SKM-1 (cell line): ENCODE data around the gene HS1BP3.

ENCODE experiments used
- DNase-seq: peaks from one replicate; lab custom pipeline; 2025; ENCODE audit not compliant: unreplicated experiment; lab: John Stamatoyannopoulos, UW

Gene HS1BP3

GRCh38 chr2:20620271-20620681 is 30.6 kb downstream of the HS1BP3 start:
- no peak for DNase-seq

DNA sequence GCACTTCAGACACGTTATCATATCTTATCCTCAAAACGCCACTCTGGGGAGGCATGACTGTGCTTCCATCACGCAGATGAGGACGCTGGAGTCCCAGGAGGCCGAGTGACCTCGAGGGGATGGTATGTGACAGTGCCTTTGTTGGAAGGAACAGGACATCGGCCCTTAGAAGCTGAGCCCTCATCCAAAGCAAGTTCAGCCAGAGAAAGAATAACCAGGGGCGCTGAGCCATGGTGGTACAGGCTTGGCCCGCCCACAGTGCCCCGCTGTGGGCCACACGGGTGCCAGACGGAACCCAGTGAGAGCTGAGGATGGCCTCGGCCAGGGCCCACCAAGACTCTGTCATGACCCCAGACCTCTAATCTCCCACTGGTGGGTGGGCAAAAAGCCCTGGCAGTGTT is 31.3 kb downstream of the HS1BP3 start:
- no peak for DNase-seq

DNA sequence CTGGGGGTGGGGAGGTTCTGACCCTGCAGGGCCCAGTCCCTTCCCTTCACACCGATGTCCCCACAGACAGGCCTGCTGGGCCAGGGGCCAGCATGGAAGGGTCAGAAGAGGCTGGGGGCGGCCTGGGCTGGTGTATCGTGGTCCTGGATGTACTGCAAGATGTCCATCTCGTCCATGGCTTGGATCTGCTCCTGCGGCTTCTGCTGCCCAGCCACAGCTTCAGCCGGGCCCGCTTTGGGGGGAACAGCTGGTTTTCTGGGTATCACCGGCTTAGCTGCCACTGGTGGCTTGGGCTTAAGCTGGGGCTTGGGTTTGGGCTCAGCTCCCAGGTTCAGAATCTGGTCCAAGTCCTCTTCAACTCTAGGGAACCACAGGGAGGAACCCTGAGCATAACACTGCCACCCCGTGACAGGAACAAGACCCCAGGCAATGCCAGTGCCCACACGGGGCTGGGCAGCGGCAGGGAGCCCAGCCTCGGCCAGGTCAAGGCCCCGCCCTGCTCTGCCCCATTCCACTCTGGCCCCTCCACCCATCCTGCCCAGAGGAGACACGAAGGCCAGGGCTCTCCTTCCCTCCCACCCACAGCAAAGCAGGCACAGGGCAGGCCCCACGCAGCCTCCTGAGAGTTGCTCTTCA is 31.9 kb downstream of the HS1BP3 start:
- DNase-seq, result no peak

GRCh38 chr2:20618468-20618885 is 32.4 kb downstream of the HS1BP3 start:
- DNase-seq, result no peak

DNA sequence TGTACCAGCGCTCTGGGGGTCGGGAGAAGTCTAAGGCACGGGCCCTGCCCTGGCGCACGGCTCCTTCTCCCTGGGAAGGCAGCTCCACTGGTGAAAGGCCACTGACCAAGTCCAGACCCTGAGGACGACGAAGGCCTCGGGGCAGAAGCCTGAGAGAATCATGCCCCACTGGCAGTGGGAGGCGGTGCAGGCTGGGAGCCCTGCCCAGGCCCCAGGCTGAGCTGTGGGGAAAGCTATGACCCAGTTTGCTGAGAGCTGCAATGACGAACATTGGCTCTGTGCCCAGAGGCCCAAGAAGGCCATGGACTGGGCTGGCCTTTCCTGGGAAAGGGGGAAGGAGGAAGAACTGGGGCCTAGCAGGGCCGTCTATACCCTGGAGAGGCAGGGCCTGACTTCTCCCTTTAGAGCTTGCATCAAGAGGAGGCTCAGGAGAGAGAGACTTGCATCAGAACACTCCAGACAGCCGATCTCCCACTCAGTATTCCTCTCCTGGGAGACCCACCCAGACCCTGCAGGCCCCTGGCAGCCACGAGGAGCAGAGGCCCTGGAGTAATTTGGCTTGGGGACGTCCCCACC is 32.9 kb downstream of the HS1BP3 start:
- peak; percentile 76 for DNase-seq

DNA sequence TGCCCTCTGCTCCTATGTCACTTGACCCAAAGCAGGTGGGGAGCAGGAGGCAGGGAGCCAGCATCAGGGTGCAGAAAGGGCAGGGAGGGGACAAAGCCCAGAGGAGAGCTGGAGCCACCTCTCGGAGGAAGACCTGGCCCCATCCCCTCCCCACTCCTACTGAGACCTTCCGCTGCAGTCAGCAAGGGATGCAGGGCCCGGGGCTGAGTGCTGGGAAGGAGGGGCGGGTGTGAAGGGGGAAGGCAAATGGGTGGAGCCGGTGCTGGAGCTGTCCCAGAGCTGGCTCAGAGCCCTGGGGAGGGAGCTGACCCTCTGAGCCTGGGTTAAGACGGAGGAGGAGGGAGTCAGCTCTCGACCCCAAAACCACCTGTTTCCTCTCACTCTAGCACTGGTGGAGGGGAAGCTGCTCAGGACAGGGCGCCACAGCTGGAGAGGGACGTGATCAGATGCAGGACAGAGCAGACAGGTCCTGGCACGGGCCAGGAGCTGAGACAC is 33.8 kb downstream of the HS1BP3 start:
- no peak for DNase-seq

- no peak for DNase-seq
Observed at GRCh38 chr2:20616341-20616871, 34.5 kb downstream of the HS1BP3 start.

DNA sequence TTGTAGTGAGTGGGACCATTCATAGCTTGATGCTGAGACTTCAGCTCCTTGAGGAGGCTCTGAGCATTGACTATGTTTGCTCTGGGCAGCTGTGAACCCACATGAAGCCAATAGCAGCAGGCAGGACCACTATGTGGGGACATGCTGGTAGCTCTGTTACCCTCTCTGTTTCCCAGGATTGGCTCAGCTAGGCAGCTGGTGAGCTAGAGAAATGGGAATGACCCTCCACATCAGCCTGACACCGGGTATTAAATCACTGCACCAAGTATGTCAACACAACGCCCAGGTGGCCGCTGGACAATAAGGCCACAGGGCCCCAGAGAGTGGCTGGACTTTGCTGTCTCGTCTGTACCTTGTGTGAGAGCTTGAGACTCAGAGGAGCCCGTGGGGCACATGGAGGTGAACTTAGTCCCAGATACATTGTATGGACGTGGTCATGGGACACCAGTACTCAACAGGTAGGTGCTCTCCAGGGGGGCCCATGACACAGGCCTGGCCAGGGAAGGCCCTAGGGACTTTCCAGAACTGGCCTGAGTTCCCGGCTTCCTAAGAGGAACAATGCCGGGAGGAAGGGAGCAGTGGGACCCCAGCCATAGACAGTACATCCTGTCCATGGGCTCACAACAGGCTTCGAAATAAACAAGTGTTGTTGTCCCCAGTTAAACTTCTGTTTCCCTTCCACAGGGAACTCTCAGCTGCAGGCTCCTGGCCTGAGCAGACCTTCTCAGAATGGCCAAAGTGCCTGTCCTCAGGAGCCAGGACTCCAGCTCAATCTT is 35.2 kb downstream of the HS1BP3 start:
- no peak for DNase-seq

- no peak for DNase-seq
Observed at GRCh38 chr2:20615068-20615465, 35.8 kb downstream of the HS1BP3 start.

DNA sequence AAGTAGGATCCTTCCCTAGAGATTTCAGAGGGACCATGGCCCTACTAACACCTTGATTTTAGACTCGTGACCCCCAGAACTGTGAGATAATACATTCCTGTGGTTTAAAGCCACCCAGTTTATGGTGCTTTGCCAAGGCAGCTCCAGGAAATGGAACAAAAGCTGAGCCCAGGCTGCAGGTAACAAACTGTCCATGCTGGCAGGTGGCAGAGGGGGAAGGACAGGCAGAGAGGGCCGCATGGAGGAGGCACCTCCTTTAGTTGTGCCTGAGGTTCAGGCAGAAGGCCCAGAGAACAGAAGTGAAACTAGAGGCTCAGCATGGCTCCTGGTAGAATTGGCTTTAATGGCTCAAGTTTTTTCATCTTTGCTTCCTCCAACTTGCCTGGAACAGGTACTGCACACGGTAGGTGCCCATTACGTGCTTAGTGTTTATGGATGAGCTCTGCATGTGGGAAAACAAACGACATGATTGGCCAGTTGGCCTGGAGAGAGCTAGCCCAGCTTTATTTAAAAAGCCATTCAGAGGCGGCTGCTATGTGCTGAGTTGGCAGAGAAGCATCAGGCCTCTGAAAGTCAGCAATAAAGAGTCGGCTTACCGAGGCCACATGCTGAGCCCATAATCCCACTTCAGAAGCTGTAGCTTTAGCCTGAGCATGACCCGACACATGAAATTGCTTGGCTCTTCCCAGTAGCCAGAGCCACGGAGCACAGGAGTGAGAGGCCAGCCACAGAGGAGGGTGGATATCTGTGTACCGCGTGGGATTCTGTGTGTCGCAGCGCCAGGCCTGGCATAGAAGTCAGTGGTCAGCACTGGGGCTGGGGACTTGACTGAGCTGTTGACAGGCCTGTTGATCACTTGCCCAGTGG is 36.5 kb downstream of the HS1BP3 start:
- DNase-seq, result no peak

DNA sequence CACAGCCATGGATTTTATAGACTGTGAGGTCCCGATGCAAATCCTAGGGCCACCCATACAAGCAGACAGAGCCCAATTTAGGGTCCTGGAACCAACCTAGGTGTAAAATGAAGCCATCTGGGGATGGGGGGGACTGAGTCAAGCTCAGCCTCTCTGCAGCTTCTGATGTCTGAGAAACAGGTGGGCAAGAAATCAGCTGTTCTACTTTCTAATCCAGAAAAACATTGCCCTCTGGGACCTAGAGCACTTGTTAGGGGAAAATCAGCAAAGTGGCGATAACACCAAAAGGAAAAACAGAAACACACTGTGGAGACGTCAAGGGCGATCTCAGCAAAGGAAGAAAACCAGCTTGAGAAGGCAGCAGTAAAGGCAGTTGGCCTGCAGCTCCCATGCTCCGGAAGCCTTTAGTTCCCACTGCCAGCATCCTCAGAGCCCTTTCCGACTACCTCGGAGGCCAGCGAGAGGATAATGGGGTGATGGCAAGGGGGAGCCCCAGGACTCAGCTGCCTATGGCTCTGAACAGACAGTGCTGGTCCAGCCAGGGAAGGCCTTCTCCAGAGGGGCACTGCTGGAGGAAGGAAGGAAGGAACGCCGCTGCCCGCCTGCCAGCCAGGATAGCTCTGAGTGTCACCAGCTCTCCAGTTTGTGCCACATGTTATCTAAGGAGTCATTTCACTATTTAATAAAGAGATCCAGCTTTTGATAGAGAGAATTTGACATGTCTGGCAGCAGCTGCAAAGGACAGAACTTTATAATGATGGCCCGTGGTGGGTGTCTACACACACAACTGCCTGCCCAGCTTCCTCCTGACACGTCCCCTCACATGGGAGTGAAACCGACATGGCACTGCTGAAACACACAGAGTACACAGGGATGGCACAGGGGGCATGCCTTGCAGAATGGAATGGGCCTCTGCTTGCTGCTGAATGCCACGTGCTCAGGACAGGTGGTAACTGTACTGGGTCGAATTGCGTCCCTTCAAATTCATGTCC is 37.7 kb downstream of the HS1BP3 start:
- no peak for DNase-seq

GRCh38 chr2:20611844-20612356 is 39.0 kb downstream of the HS1BP3 start:
- DNase-seq, result no peak

GRCh38 chr2:20611077-20611843 is 39.6 kb downstream of the HS1BP3 start:
- no peak for DNase-seq

DNA sequence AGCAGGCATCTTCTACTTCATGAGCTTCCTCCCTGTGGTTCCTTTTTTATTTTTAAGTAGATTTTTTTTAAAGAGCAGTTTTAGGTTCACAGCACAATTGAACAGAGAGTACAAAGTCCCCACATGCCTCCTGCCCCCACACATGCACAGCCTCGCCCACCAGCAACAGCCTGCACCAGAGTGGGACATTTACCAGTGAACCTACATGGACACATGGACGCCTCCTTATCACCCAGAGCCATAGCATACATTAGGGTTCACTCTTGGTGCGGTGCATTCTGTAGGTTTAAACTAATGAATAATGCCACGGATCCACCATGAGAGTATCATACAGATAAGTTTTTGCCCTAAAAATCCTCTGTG is 40.9 kb downstream of the HS1BP3 start:
- DNase-seq, result no peak

- DNase-seq, result no peak
Observed at GRCh38 chr2:20609349-20609994, 41.4 kb downstream of the HS1BP3 start.

GRCh38 chr2:20608666-20609348 is 42.1 kb downstream of the HS1BP3 start:
- DNase-seq, result no peak

DNA sequence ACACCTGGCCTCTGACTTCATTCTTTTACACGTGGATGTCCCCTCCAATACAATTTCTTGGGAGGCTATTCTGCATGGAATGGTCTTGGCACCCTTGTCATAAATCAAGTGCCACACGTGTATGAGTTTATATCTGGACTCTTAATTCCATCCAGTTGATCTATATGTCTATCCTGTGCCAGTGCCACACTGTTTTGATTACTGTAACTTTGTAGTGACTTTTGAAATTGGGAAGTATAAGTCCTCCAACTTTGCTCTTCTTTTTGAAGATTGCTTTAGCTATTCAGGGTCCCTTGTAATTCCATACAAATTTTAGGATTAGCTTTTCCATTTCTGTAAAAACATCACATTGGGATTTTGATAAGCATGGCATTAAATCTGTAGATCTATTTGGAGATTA is 43.5 kb downstream of the HS1BP3 start:
- DNase-seq, result no peak

GRCh38 chr2:20606198-20606597 is 44.7 kb downstream of the HS1BP3 start:
- DNase-seq, result no peak
